COLO668 (cell line): ENCODE results near the gene NPR1.
"Not testable (repeated sequence)": the region's sequence is repeated elsewhere in the genome, so short reads cannot be mapped to it uniquely, and the experiment has no call there.

ENCODE experiments used
- DNase-seq: peaks from one replicate; lab custom pipeline; 2025; ENCODE audit not compliant: unreplicated experiment; lab: John Stamatoyannopoulos, UW

The NPR1 gene

GRCh38 chr1:153678519-153679336 lies at the start of gene NPR1:
Gene NPR1, plus strand, starts transcription at chr1:153678688. Its CDS starts 421 bp downstream, at chr1:153679109.
- DNase-seq: peak; percentile 47

- DNase-seq: no peak
Measured at GRCh38 chr1:153629343-153629665, 49.2 kb upstream of the NPR1 start.

GRCh38 chr1:153629971-153630370 lies 48.5 kb upstream of the NPR1 start:
- no peak for DNase-seq

- no peak for DNase-seq
Measured at GRCh38 chr1:153630384-153630783, 48.1 kb upstream of the NPR1 start.

- DNase-seq: no peak
Measured at GRCh38 chr1:153631047-153632022, 47.2 kb upstream of the NPR1 start.

- no peak for DNase-seq
Measured at GRCh38 chr1:153633161-153633753, 45.2 kb upstream of the NPR1 start.

GRCh38 chr1:153633754-153634665 lies 44.5 kb upstream of the NPR1 start, which contains the start of gene CHTOP:
Gene CHTOP, plus strand, starts transcription at chr1:153634066. Its CDS starts 2,523 bp downstream, at chr1:153636589.
- peak; percentile 98 for DNase-seq

GRCh38 chr1:153635872-153636271 lies 42.6 kb upstream of the NPR1 start:
- no peak for DNase-seq

GRCh38 chr1:153636312-153636711 lies 42.2 kb upstream of the NPR1 start:
- no peak for DNase-seq

- no peak for DNase-seq
Measured at GRCh38 chr1:153638261-153638660, 40.2 kb upstream of the NPR1 start.

- DNase-seq: no peak
Measured at GRCh38 chr1:153639280-153639679, 39.2 kb upstream of the NPR1 start.

GRCh38 chr1:153640213-153640612 lies 38.3 kb upstream of the NPR1 start:
- not testable (repeated sequence) for DNase-seq

GRCh38 chr1:153640861-153641260 lies 37.6 kb upstream of the NPR1 start:
- DNase-seq: no peak

- DNase-seq: no peak
Measured at GRCh38 chr1:153642161-153642560, 36.3 kb upstream of the NPR1 start.

- DNase-seq: no peak
Measured at GRCh38 chr1:153643100-153643499, 35.4 kb upstream of the NPR1 start.

GRCh38 chr1:153643816-153644215 lies 34.7 kb upstream of the NPR1 start:
- no peak for DNase-seq

GRCh38 chr1:153646672-153647345 lies 31.7 kb upstream of the NPR1 start:
- DNase-seq: no peak

- no peak for DNase-seq
Measured at GRCh38 chr1:153647346-153647714, 31.2 kb upstream of the NPR1 start.

GRCh38 chr1:153648000-153648643 lies 30.4 kb upstream of the NPR1 start:
- DNase-seq: no peak
